ENCODE measurements around the gene CLASP2.
"Not testable (repeated sequence)": the region's sequence is repeated elsewhere in the genome, so short reads cannot be mapped to it uniquely, and the experiment has no call there.

The CLASP2 gene

GRCh38 chr3:33717866-33718594, at the start of gene CLASP2:
Gene CLASP2, minus strand, starts transcription at chr3:33718254. Its CDS starts 252 bp downstream, at chr3:33718002.
- DNase-seq = peak; percentile 86

- no peak for DNase-seq
Measured at GRCh38 chr3:33758864-33759263, 40.8 kb upstream of the CLASP2 start.

- no peak for DNase-seq
Measured at GRCh38 chr3:33758281-33758680, 40.2 kb upstream of the CLASP2 start.

- not testable (repeated sequence) for DNase-seq
Measured at GRCh38 chr3:33754391-33754790, 36.3 kb upstream of the CLASP2 start.

GRCh38 chr3:33751336-33751735, 33.3 kb upstream of the CLASP2 start:
- DNase-seq = no peak

- DNase-seq = no peak
Measured at GRCh38 chr3:33750211-33750548, 32.1 kb upstream of the CLASP2 start.

- no peak for DNase-seq
Measured at GRCh38 chr3:33749546-33750210, 31.6 kb upstream of the CLASP2 start.

- no peak for DNase-seq
Measured at GRCh38 chr3:33746416-33747116, 28.5 kb upstream of the CLASP2 start.

GRCh38 chr3:33737146-33737545, 19.1 kb upstream of the CLASP2 start:
- no peak for DNase-seq

- peak; percentile 12 for DNase-seq
Measured at GRCh38 chr3:33732394-33732793, 14.3 kb upstream of the CLASP2 start.

- DNase-seq = no peak
Measured at GRCh38 chr3:33729993-33730392, 11.9 kb upstream of the CLASP2 start.

GRCh38 chr3:33724256-33724655, 6.2 kb upstream of the CLASP2 start:
- no peak for DNase-seq

- DNase-seq = no peak
Measured at GRCh38 chr3:33722626-33723370, 4.7 kb upstream of the CLASP2 start.

- no peak for DNase-seq
Measured at GRCh38 chr3:33722191-33722590, 4.1 kb upstream of the CLASP2 start.

- no peak for DNase-seq
Measured at GRCh38 chr3:33718595-33718907, 497 bp upstream of the CLASP2 start.

- DNase-seq = peak; percentile 61
Measured at GRCh38 chr3:33717616-33717865, 513 bp downstream of the CLASP2 start.

GRCh38 chr3:33716227-33716626, 1.8 kb downstream of the CLASP2 start:
- DNase-seq = no peak

- no peak for DNase-seq
Measured at GRCh38 chr3:33711100-33711499, 7.0 kb downstream of the CLASP2 start.

- no peak for DNase-seq
Measured at GRCh38 chr3:33706056-33706455, 12.0 kb downstream of the CLASP2 start.

- DNase-seq = no peak
Measured at GRCh38 chr3:33704891-33705290, 13.2 kb downstream of the CLASP2 start.

- no peak for DNase-seq
Measured at GRCh38 chr3:33699275-33699674, 18.8 kb downstream of the CLASP2 start.

- no peak for DNase-seq
Measured at GRCh38 chr3:33694944-33695343, 23.1 kb downstream of the CLASP2 start.

GRCh38 chr3:33690341-33690740, 27.7 kb downstream of the CLASP2 start:
- DNase-seq = no peak
